VCaP (cell line): Measurements from ENCODE around the gene GTF3C1.

ENCODE experiments used
- H3K27ac ChIP-seq: fragments of 450-650 bp; 2 replicates; pipeline ENCODE4 v1.5.1; 2017
- TF ChIP-seq, protein P1 (sequence below): fragments of 450-650 bp; conservative IDR thresholded peaks from 2 replicates; pipeline ENCODE4 v1.5.1; 2017; ENCODE audit warnings: mild to moderate bottlenecking, moderate library complexity

GTF3C1 gene

DNA sequence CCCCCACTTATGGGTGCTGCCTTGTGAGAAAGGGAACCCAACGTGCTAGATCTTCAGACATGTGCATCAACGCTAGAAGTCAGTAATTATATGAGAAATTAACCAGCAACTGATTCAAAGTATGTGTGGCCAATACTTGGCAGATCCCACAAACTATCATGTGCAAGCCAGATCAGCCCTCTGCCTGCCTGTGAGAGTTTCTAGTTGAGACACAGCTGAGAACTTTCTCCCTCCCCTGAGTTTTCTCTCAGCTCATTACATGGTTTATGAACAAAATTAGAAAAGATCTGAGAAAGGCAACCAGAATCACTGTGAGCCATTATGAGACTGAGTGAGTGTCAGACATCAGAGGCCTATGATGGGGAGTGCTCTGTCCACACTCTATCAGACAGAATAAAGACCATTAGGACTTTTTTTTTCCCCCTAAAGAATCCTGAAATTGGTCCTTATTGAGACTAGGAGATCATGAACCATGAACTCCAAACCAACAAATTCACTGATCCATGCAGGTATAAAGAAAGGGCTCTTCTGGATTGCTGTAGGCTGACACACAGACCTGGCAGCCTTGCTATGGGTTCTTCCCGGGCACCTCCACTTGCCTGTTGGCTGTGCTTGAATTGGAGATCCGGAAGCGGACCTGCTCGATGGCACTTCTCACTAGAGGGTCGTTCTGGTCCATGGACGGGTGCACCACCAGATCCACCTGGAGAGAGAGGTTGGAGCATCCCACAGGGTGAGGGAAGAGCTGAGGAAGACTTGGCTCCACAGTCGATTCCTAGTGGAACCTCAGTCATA is 51.5 kb downstream of the GTF3C1 start:
- TF ChIP-seq, protein P1, sequence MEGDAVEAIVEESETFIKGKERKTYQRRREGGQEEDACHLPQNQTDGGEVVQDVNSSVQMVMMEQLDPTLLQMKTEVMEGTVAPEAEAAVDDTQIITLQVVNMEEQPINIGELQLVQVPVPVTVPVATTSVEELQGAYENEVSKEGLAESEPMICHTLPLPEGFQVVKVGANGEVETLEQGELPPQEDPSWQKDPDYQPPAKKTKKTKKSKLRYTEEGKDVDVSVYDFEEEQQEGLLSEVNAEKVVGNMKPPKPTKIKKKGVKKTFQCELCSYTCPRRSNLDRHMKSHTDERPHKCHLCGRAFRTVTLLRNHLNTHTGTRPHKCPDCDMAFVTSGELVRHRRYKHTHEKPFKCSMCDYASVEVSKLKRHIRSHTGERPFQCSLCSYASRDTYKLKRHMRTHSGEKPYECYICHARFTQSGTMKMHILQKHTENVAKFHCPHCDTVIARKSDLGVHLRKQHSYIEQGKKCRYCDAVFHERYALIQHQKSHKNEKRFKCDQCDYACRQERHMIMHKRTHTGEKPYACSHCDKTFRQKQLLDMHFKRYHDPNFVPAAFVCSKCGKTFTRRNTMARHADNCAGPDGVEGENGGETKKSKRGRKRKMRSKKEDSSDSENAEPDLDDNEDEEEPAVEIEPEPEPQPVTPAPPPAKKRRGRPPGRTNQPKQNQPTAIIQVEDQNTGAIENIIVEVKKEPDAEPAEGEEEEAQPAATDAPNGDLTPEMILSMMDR: no peak
- H3K27ac ChIP-seq: no peak overlapping the region

DNA sequence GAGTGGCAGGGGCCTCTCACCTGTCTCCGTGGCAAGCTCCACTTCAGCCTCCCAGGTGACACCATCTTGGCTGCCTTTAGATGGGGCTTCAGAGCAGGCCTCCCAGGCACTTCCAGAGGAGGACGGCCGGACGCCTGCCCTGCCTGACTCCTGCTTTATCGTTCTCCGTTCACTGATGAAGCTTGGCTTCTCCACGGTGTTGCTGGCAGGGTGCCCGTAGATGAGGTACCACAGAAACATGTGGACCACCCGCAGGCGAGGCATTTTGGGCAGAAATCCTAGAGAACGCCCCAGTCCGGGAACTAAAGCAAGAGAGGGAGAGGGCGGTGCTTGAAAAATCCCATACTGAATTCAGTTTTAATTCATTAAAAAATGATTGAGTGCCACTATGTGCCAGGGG is 54.5 kb downstream of the GTF3C1 start:
- TF ChIP-seq, protein P1: no peak

DNA sequence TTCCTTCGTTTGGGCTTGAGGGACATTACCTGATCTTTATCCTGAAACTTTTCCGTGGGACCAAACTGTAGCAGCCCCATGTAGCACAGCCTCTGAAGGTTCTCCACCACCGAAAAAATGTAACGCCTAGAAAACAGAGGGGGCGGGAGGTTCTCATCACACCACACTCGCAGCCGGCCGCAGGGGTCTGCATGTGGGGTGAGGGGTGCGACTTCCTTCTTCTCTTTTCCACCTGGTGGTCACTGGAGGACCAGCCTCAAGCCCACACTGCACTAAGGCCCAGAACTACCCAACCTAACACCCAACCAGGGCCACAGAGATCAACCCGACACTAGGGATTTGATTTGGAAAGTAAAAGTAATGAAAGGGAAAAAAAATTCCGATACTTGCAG is 57.1 kb downstream of the GTF3C1 start:
- no peak overlapping the region for H3K27ac ChIP-seq
- TF ChIP-seq, protein P1: no peak

More for the DNA sequence above, 54.5 kb downstream of the GTF3C1 start:
- H3K27ac ChIP-seq: no peak overlapping the region

DNA sequence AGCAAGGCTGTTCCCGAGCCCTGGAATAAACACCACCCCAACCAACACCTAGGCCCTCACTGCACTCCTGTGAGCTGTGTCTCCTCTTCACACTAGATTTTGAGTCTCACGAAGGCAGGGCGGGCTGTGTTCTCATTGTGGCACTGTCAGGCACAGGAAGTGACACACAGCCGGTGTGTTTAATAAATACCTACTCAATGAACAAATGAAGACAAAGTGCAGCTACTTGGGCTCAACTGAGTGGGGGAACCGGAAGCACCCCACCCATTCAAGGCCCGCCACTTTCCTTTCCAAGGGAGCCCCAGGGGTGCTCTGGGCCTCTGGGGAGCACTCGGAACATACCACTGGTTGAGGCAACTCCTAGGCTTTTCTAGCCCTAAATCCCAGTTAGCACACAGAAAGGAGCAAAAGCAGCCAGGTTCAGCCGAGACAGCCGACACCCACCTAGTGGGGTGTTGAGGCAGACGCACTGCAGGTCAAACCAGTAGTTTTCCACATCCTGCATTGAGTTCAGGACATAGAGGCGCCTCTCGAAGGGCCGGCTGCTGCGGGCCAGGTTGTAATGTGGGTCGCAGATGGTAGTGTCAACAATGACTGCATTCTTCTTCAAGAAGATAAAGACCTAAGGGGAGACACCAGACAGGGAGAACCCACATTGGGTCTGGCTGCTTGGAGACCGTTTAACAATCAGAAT is 57.7 kb downstream of the GTF3C1 start:
- H3K27ac ChIP-seq: no peak overlapping the region
- TF ChIP-seq, protein P1: no peak

DNA sequence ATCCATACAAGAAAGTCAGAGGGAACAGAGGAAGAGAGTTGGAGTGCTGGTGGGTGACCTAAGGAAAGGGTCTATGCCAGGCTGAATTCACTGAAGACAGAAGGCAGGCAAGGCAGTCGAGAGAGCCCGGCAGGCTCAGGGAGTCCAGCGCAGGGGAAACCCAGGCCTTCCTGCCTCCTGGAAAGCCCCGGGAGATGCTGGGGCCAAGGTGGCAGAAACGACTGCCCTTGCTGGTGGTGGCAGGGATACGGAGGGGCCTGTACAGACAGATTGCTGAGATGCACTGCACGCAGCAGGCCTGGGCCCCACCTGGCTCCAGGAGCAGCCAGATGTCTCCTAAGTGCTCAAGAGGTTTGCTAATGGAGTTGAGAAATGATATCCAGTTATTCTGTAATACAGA is 59.8 kb downstream of the GTF3C1 start:
- no peak overlapping the region for H3K27ac ChIP-seq
- TF ChIP-seq, protein P1: no peak

DNA sequence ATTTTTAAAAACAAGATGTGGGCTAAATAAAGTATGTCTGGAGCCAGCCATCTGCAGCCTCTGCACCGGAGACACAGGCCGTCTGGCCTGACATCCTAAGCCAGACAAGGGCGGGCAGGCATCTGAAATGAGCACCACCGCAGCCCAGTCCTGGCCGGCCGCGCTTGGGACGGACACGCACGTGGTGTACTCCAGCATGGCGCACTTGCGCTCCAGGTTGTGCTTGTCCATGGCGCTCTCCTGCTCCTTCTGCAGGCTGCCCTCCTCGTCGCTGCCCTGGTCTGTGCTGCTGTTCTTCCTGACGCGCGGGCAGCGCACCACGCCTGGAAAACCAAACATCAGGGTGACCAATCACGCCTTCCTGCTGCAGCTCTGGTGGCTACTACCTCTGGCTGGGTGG is 60.3 kb downstream of the GTF3C1 start:
- TF ChIP-seq, protein P1: no peak
- no peak overlapping the region for H3K27ac ChIP-seq

DNA sequence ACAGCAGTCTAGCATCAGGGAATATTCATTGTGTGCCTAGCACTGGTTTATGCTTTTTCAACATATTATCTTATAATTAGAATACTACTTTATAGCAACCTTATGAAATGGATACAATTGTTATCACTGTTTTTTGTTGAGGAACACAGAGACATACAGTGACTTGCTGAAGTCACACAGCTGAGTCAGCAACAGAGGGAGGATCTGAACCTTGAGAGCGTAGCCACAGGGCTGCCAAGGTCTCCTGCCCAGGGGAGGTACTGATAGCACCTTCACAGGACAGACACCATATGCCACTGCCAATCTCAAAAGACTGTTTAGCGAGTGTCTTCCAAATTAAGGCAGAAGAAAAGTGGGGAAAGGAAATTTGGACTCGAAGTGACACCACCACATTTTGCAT is 63.0 kb downstream of the GTF3C1 start:
- no peak overlapping the region for H3K27ac ChIP-seq
- TF ChIP-seq, protein P1: no peak
